ENCODE measurements around the gene CDK14.

CDK14 gene

GRCh38 chr7:90595801-90596670, at the start of gene CDK14:
CDK14 (plus strand) TSS chr7:90596321; CDS start chr7:90596628, 307 bp downstream.
- DNase-seq (ENCODE audit: low spot score), result peak; percentile 81

GRCh38 chr7:90551036-90551435, 45.1 kb upstream of the CDK14 start:
- no peak for DNase-seq (ENCODE audit: low spot score)

- no peak for DNase-seq (ENCODE audit: low spot score)
These were observed 43.6 kb upstream of the CDK14 start for GRCh38 chr7:90552521-90552920.

GRCh38 chr7:90560730-90561129, 35.4 kb upstream of the CDK14 start:
- no peak for DNase-seq (ENCODE audit: low spot score)

- no peak for DNase-seq (ENCODE audit: low spot score)
These were observed 32.8 kb upstream of the CDK14 start for GRCh38 chr7:90563286-90563685.

- DNase-seq (ENCODE audit: low spot score), result no peak
These were observed 31.7 kb upstream of the CDK14 start for GRCh38 chr7:90564455-90564854.

- no peak for DNase-seq (ENCODE audit: low spot score)
These were observed 27.9 kb upstream of the CDK14 start for GRCh38 chr7:90568213-90568612.

- DNase-seq (ENCODE audit: low spot score), result no peak
These were observed 26.8 kb upstream of the CDK14 start for GRCh38 chr7:90569368-90569767.

- no peak for DNase-seq (ENCODE audit: low spot score)
These were observed 25.7 kb upstream of the CDK14 start for GRCh38 chr7:90570373-90570959.

GRCh38 chr7:90574146-90574819, 21.8 kb upstream of the CDK14 start:
- DNase-seq (ENCODE audit: low spot score), result no peak

GRCh38 chr7:90574820-90575187, 21.3 kb upstream of the CDK14 start:
- DNase-seq (ENCODE audit: low spot score), result no peak

- DNase-seq (ENCODE audit: low spot score), result peak; percentile 42
These were observed 16.9 kb upstream of the CDK14 start for GRCh38 chr7:90579181-90579688.

- DNase-seq (ENCODE audit: low spot score), result peak; percentile 12
These were observed 16.1 kb upstream of the CDK14 start for GRCh38 chr7:90580051-90580450.

- no peak for DNase-seq (ENCODE audit: low spot score)
These were observed 14.0 kb upstream of the CDK14 start for GRCh38 chr7:90582164-90582563.

- no peak for DNase-seq (ENCODE audit: low spot score)
These were observed 11.7 kb upstream of the CDK14 start for GRCh38 chr7:90584378-90584777.

- DNase-seq (ENCODE audit: low spot score), result no peak
These were observed 10.0 kb upstream of the CDK14 start for GRCh38 chr7:90586091-90586490.

GRCh38 chr7:90587766-90588165, 8.4 kb upstream of the CDK14 start:
- no peak for DNase-seq (ENCODE audit: low spot score)

GRCh38 chr7:90592033-90592432, 4.1 kb upstream of the CDK14 start:
- peak; percentile 22 for DNase-seq (ENCODE audit: low spot score)

- DNase-seq (ENCODE audit: low spot score), result no peak
These were observed 2.9 kb upstream of the CDK14 start for GRCh38 chr7:90593205-90593604.

- no peak for DNase-seq (ENCODE audit: low spot score)
These were observed 1.3 kb upstream of the CDK14 start for GRCh38 chr7:90594751-90595317.

GRCh38 chr7:90595342-90595800, 750 bp upstream of the CDK14 start:
- DNase-seq (ENCODE audit: low spot score), result no peak

All from LoVo (cell line).